Nephron progenitor cell (in vitro differentiated cells): Measurements from ENCODE around the gene ZDBF2.

Experiments
- DNase-seq: peaks from one replicate; pipeline ENCODE4 v3.0.0; 2021
- H3K27ac Mint-ChIP-seq: 2 replicates; pipeline ENCODE4 v1.8.0; 2021; ENCODE audit warnings: mild to moderate bottlenecking, moderate library complexity, mixed read lengths
- H3K27me3 Mint-ChIP-seq: 2 replicates; pipeline ENCODE4 v1.8.0; 2021; ENCODE audit warnings: mild to moderate bottlenecking, low read depth, mixed read lengths; ENCODE audit not compliant: poor library complexity
- H3K36me3 Mint-ChIP-seq: 2 replicates; pipeline ENCODE4 v1.8.0; 2021; ENCODE audit warnings: low read depth, mixed read lengths
- H3K4me1 Mint-ChIP-seq: 2 replicates; pipeline ENCODE4 v1.8.0; 2021; ENCODE audit warnings: mixed read lengths
- H3K4me3 Mint-ChIP-seq: 2 replicates; pipeline ENCODE4 v1.8.0; 2021; ENCODE audit warnings: mild to moderate bottlenecking, moderate library complexity, mixed read lengths
- H3K9me3 Mint-ChIP-seq: 2 replicates; pipeline ENCODE4 v1.8.0; 2021; ENCODE audit warnings: mild to moderate bottlenecking, moderate library complexity, mixed read lengths
- CTCF ChIP-seq: fragments of 200-600 bp; sonication (generic); IDR thresholded peaks from 2 replicates; pipeline ENCODE4 v1.5.0; 2021; ENCODE audit warnings: antibody characterized with exemption

ZDBF2 gene

GRCh38 chr2:206250041-206250897, 24.2 kb upstream of the ZDBF2 start:
- TF ChIP-seq CTCF = no peak
- Mint-ChIP-seq H3K4me1 (no peaks in the 10 kb centered on the region), H3K27ac (no peak overlapping the region), H3K9me3 (peaks cover 42% of the 10 kb centered on the region), H3K36me3 (peaks cover 4% of the 10 kb centered on the region), H3K27me3 (peaks cover 15% of the 10 kb centered on the region), H3K4me3 (no peak overlapping the region)
- no peak for DNase-seq

- Mint-ChIP-seq H3K9me3 (peaks cover 42% of the 10 kb centered on the region), H3K4me1 (peaks cover 7% of the 10 kb centered on the region), H3K4me3 (no peak overlapping the region), H3K27me3 (peaks cover 18% of the 10 kb centered on the region), H3K36me3 (peaks cover 4% of the 10 kb centered on the region), H3K27ac (no peak overlapping the region)
- no peak for DNase-seq
- TF ChIP-seq CTCF = no peak
Observed at GRCh38 chr2:206253125-206253776, 21.2 kb upstream of the ZDBF2 start.

GRCh38 chr2:206253777-206254166, 20.7 kb upstream of the ZDBF2 start:
- no peak for DNase-seq
- peaks cover 42% of the 10 kb centered on the region for H3K9me3 Mint-ChIP-seq
- TF ChIP-seq CTCF = no peak
- no peak overlapping the region for H3K27ac Mint-ChIP-seq
- peaks cover 4% of the 10 kb centered on the region for H3K36me3 Mint-ChIP-seq
- no peak overlapping the region for H3K4me3 Mint-ChIP-seq
- peaks cover 7% of the 10 kb centered on the region for H3K4me1 Mint-ChIP-seq
- peaks cover 18% of the 10 kb centered on the region for H3K27me3 Mint-ChIP-seq

- TF ChIP-seq CTCF = no peak
- Mint-ChIP-seq H3K36me3 (peaks cover 4% of the 10 kb centered on the region), H3K9me3 (peaks cover 41% of the 10 kb centered on the region), H3K27me3 (peaks cover 22% of the 10 kb centered on the region), H3K4me3 (no peak overlapping the region), H3K27ac (no peak overlapping the region), H3K4me1 (peaks cover 12% of the 10 kb centered on the region)
- DNase-seq = no peak
Observed at GRCh38 chr2:206255003-206255402, 19.5 kb upstream of the ZDBF2 start.

GRCh38 chr2:206256706-206257205, 17.7 kb upstream of the ZDBF2 start:
- Mint-ChIP-seq H3K4me3 (no peak overlapping the region), H3K27ac (no peak overlapping the region), H3K9me3 (peaks cover 31% of the 10 kb centered on the region), H3K36me3 (no peaks in the 10 kb centered on the region), H3K4me1 (peaks cover 26% of the 10 kb centered on the region), H3K27me3 (peaks cover 25% of the 10 kb centered on the region)
- TF ChIP-seq CTCF = no peak
- DNase-seq = no peak
